Esophagus muscularis mucosa (tissue), 3 donors: ENCODE measurements around the gene GRAMD2B.

Experiments
- CTCF ChIP-seq, 3 experiments: fragments of 200-600 bp in 2 of 3; fragments of 450-650 bp in 1 of 3; sonication (generic) in 2 of 3; IDR thresholded peaks; one replicate each; pipeline ENCODE4 v1.5.1; 2017 to 2019; ENCODE audit warnings: antibody characterized with exemption in 3 of 3, mild to moderate bottlenecking in 2 of 3, moderate library complexity in 1 of 3
- POLR2AphosphoS5 ChIP-seq, 2 donors: sonication (generic); formaldehyde crosslinking; IDR thresholded peaks; one replicate each; pipeline ENCODE4 v1.6.1; 2017; ENCODE audit warnings: antibody characterized with exemption in 2 of 2

DNA sequence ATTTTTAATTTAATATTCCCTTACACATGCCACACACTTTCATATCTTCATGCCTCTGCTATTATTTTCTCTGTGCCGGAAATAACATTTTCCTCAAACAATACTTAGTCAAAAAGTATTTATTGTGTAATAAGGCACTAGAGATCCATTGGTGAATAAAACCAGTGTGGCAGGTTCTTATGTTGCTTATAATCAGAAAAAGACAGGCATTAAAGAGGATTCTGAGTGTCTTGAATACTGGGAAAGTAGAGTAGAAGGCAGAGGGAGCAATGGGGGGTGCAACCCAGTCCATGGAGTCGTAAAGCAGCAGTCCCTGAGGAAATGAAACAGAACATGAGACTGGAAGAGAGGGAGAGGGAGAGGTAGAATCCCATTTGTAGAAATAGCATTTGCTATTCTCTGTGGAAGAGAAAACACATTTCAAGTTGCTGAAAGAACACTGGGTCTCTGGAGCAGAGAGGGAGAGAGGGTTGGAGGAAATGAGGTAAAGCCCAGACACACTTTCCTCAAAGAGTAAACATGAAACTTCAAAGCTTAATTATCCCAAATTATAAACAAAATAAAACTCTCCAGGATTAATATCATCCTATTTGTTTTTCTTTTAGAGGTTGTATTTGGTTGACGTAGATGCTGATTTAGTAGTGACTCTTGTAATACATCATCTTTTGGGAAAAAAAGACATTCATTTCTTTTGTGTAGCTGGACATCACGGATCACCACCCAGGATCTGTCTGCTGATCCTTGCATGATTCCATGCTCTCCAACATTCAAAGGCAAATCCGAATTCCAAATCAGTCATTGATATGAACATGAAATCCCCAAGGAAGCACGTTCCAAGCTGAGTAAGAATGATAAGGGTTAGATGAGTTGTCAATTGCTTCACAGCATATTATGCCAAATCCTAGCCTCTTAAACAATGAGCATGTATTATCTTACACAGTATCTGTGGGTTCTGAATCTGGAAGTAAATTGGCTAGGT, 37.4 kb upstream of the GRAMD2B start:
- TF ChIP-seq CTCF (IDR thresholded peaks at IDR 0.05) (no peak), POLR2AphosphoS5 (IDR thresholded peaks at IDR 0.05) (no peak)
